ENCODE data around the gene MORN1.

MORN1 gene

GRCh38 chr1:2287649-2288048, 103.7 kb downstream of the MORN1 start:
- DNase-seq, result no peak

GRCh38 chr1:2286923-2287322, 104.4 kb downstream of the MORN1 start:
- no peak for DNase-seq

- DNase-seq, result peak; percentile 11
Observed at GRCh38 chr1:2284932-2285331, 106.4 kb downstream of the MORN1 start.

- DNase-seq, result no peak
Observed at GRCh38 chr1:2283991-2284895, 107.1 kb downstream of the MORN1 start.

- DNase-seq, result no peak
Observed at GRCh38 chr1:2283371-2283990, 107.9 kb downstream of the MORN1 start.

- no peak for DNase-seq
Observed at GRCh38 chr1:2282556-2283270, 108.6 kb downstream of the MORN1 start.

- DNase-seq, result no peak
Observed at GRCh38 chr1:2279817-2280216, 111.5 kb downstream of the MORN1 start.

GRCh38 chr1:2279210-2279639, 112.1 kb downstream of the MORN1 start:
- DNase-seq, result no peak

GRCh38 chr1:2278591-2279209, 112.7 kb downstream of the MORN1 start:
- DNase-seq, result no peak

GRCh38 chr1:2277741-2278488, 113.4 kb downstream of the MORN1 start:
- no peak for DNase-seq

GRCh38 chr1:2276803-2277580, 114.4 kb downstream of the MORN1 start:
- DNase-seq, result no peak

GRCh38 chr1:2275796-2276536, 115.4 kb downstream of the MORN1 start:
- peak; percentile 8 for DNase-seq

GRCh38 chr1:2274929-2275475, 116.4 kb downstream of the MORN1 start:
- no peak for DNase-seq

GRCh38 chr1:2274231-2274928, 117.0 kb downstream of the MORN1 start:
- DNase-seq, result no peak

- DNase-seq, result no peak
Observed at GRCh38 chr1:2273401-2274090, 117.8 kb downstream of the MORN1 start.

- no peak for DNase-seq
Observed at GRCh38 chr1:2272686-2273400, 118.5 kb downstream of the MORN1 start.

GRCh38 chr1:2271841-2272655, 119.3 kb downstream of the MORN1 start:
- no peak for DNase-seq

All from SHP77 treated with DMSO at 0.1 percent for 48 hours (cell line).